ENCODE data around the gene SLC25A42. TPM values are rescaled to one million over a fixed set of nuclear protein-coding genes. Genes with fewer than 3 reads are reported as not detected.

The SLC25A42 gene
- total and polyA plus RNA-seq, 2 of the 4 experiments (the other 2 are of a cell fraction): 2.0 to 9.9 TPM

- no peak for TF ChIP-seq CTCF (conservative IDR thresholded peaks at IDR 0.05; ENCODE audit: low read depth, low read length)
Observed at GRCh38 chr19:19054315-19054938, 9.4 kb upstream of the SLC25A42 start (continued).

GRCh38 chr19:19054939-19055440 is 8.8 kb upstream of the SLC25A42 start:
- Histone ChIP-seq H3K56ac (ENCODE audit: extremely low read depth, insufficient read depth, low read length) (no peak overlapping the region), H3K18ac (ENCODE audit: low read depth, low read length) (no peak overlapping the region), H4K91ac (ENCODE audit: insufficient read depth, low read depth, low read length) (no peak overlapping the region), H3K27ac (ENCODE audit: insufficient read depth, low read length) (no peak overlapping the region), H3K9me3 (ENCODE audit: control insufficient read depth, insufficient read depth, low read length) (no peaks in the 10 kb centered on the region), H4K20me1 (ENCODE audit: insufficient read depth, low read length) (no peaks in the 10 kb centered on the region; the same call in 1 of the 2 replicates), H3K9me1 (ENCODE audit: insufficient read depth, low read length) (no peaks in the 10 kb centered on the region; the same call in 1 of the 2 replicates), H2AK9ac (replicated peaks; ENCODE audit: low read depth, low read length, poor library complexity) (no peak overlapping the region), H2AK5ac (ENCODE audit: low read depth, low read length) (no peak overlapping the region), H3K9ac (ENCODE audit: low read depth, low read length) (no peak overlapping the region), H3K4ac (ENCODE audit: low read depth, low read length) (no peak overlapping the region), H2BK20ac (ENCODE audit: low read depth, low read length) (no peak overlapping the region), H4K5ac (ENCODE audit: low read depth, low read length) (no peak overlapping the region), H2BK15ac (ENCODE audit: low read depth, low read length) (no peak overlapping the region), H2AFZ (replicated peaks; ENCODE audit: low read length, poor library complexity) (no peak overlapping the region), H3K79me1 (ENCODE audit: low read depth in 1 of 2, low read length in 2 of 2) (peaks cover 0 to 19% of the 10 kb centered on the region in 2 experiments; a peak in 1 of 4 replicates), H3K36me3 (ENCODE audit: control insufficient read depth, insufficient read depth, low read length) (peaks cover 63% of the 10 kb centered on the region), H3K4me3 (ENCODE audit: insufficient read depth, low read depth, low read length) (no peak overlapping the region), H3K14ac (replicated peaks; ENCODE audit: low read depth, low read length) (no peak overlapping the region), H3K4me1 (ENCODE audit: control insufficient read depth, insufficient read depth, low read length) (no peaks in the 10 kb centered on the region), H3K4me2 (ENCODE audit: low read depth, low read length) (no peak overlapping the region), H2BK5ac (ENCODE audit: low read depth, low read length, poor library complexity, severe bottlenecking) (no peak overlapping the region), H2BK120ac (ENCODE audit: low read depth, low read length) (no peak overlapping the region), H4K8ac (ENCODE audit: low read depth in 2 of 2, low read length in 2 of 2) (no peak overlapping the region), H3K27me3 (ENCODE audit: control insufficient read depth, insufficient read depth, low read length) (no peaks in the 10 kb centered on the region), H3K23ac (ENCODE audit: low read depth, low read length) (no peak overlapping the region)
- POLR2A ChIA-PET (ENCODE audit: unreplicated experiment): no interaction called here
- 98% methylated on average over 9 of the region's 19 CpGs; no CpG with 5 or more reads in 1 of the 2 experiments for WGBS, 2 experiments (ENCODE audit: extremely low coverage in 2 of 2, insufficient read length in 1 of 2)
- dilution Hi-C loops (cut with HindIII; ENCODE audit: low sequenced_read_pairs, unreplicated experiment) (no loop called here), intact Hi-C loops (cut with micrococcal nuclease) (loop anchor here (1.0 kb wide), 2 partner anchors 58 to 84 kb away; no protein-coding TSS in a partner anchor), in situ Hi-C loops (cut with MboI; ENCODE audit: low sequenced_read_pairs) (no loop called here)
- CTCF ChIA-PET: no interaction called here
- no peak for TF ChIP-seq USF2 (IDR thresholded peaks at IDR 0.05; ENCODE audit: low read depth, low read length)
- TF ChIP-seq RCOR1 (IDR thresholded peaks at IDR 0.05; ENCODE audit: insufficient replicate concordance, low read length): no peak
- no peak for TF ChIP-seq SMC3 (IDR thresholded peaks at IDR 0.05; ENCODE audit: low read depth, low read length)
- TF ChIP-seq MXI1 (IDR thresholded peaks at IDR 0.05; ENCODE audit: borderline replicate concordance, low read depth, low read length): no peak
- no peak for TF ChIP-seq CEBPB (IDR thresholded peaks at IDR 0.05; ENCODE audit: low read depth, low read length)
- BruUV-seq (replicated peaks): no TSS peak
- DNase-seq (no peak), ATAC-seq (ENCODE audit: low read depth) (no peak)
